GM12864 (cell line): ENCODE results near the gene ESYT2.

Experiments
- DNase-seq: peaks from one replicate; pipeline ENCODE4 v3.0.0-alpha.2; 2011; ENCODE audit warnings: low read depth
- H3K4me3 ChIP-seq: 2 replicates; pipeline ENCODE4 v1.5.1; 2011; ENCODE audit warnings: mild to moderate bottlenecking, low read depth, low read length, control low read depth
- CTCF ChIP-seq: IDR thresholded peaks from 2 replicates; pipeline ENCODE4 v1.5.1; 2011; ENCODE audit warnings: low read depth, mild to moderate bottlenecking, moderate library complexity, low read length, control low read depth, inconsistent platforms; ENCODE audit errors: missing control alignments

Gene ESYT2

GRCh38 chr7:158726277-158726807 lies 103.0 kb downstream of the ESYT2 start:
- no peak overlapping the region for H3K4me3 ChIP-seq
- TF ChIP-seq CTCF = no peak
- DNase-seq = no peak

GRCh38 chr7:158725506-158725800 lies 103.9 kb downstream of the ESYT2 start:
- TF ChIP-seq CTCF = no peak
- no peak for DNase-seq

DNA sequence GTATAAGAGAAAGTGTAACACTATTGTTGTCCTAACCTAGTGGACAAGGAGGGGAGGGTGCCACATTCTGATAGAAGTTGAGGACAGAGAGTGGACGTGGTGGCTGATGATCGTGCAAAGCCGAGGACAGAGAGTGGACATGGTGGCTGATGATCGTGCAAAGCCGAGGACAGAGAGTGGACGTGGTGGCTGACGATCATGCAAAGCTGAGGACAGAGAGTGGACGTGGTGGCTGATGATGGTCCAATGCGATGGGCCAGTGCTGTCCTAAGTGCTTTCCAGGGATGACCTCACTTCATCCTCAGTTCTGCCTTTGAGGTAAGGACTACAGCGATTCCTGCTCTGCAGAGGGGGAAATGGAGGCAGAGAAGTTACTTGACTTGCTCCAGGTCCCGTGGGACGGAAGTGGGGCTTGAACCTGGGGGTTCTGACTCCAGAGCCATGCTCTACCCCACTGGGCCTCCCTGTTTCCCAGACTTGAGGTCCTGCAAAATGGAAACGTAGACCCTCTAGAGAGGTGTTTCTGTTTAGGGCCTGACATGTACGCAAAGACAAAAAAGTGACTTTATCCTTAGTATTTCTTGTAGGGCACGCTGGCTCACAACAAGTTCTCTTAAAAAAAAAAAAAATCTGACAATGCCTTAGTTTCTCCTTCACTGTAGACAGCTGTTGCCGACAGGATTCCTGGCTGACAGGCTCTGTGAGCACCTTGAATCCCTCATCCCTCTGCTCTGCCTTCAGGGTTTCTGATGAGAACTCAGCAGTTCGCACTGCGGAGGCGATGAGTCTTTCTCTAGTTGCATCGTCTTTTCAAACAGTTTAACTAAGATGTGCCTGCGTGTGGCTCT lies 104.4 kb downstream of the ESYT2 start:
- no peak for TF ChIP-seq CTCF
- no peak overlapping the region for H3K4me3 ChIP-seq
- no peak for DNase-seq

More at GRCh38 chr7:158725506-158725800, 103.9 kb downstream of the ESYT2 start:
- no peak overlapping the region for H3K4me3 ChIP-seq

- no peak overlapping the region for H3K4me3 ChIP-seq
- no peak for TF ChIP-seq CTCF
- no peak for DNase-seq
Measured at GRCh38 chr7:158723714-158724385, 105.5 kb downstream of the ESYT2 start.

DNA sequence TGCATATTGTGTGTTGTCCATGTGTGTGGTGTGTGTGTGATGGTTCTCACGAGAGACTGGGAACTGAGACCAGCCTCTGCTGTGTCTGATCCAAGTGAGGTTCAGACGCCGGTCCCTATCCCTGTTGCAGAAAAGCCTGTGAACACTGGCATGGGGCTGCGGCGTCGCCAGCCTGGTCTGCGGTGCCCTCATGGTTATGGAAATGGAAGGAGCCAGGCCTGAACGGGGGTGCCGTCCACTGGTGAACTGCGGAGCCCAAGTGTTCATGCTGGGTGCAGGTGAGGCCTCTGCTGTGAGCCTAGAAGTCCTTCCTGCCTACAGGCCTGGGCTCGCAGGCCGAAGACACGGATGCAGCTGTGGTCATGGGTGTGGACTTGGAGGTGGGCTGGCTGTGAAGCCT lies 106.0 kb downstream of the ESYT2 start:
- H3K4me3 ChIP-seq = no peak overlapping the region
- no peak for DNase-seq
- no peak for TF ChIP-seq CTCF

DNA sequence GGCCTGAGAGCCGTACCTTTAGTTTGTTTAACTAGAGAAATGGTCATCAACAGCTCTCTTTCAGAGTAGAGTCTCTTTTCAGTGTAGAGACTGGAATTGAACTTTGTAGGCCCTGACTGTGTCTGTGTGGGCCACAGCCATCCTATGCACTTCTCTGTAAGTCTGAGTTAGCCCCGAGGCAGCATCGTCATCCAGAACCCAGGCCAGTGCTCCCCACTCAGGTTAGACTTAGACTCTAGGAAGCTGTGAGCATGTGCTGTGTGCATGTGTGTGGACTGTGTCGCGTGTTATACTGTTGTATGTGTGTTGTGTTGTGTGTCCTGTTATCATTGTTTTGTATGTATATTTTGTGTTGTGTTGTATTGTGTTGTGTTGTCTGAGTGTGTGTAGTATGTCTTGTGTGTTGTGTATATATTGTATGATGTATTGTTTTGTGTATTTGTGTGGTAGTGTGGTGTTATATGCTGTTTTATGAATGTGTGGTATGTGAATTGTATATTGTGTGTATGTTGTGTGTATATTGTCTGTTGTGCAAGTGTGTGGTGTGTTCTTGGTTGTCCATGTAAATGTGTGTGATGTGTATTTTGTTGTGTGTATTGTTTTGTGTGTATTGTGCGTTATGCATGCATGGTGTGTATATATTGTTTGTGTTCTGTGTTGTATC lies 106.6 kb downstream of the ESYT2 start:
- H3K4me3 ChIP-seq = no peak overlapping the region
- no peak for DNase-seq
- no peak for TF ChIP-seq CTCF
